Right lobe of liver (tissue), 4 donors: ENCODE results near the gene ITCH.

Experiments used
- CTCF ChIP-seq, 4 donors: fragments of 200-600 bp in 3 of 4; fragments of 450-650 bp in 1 of 4; IDR thresholded peaks; one replicate each; pipeline versions ENCODE4 v1.5.1 to v1.8.0; 2016 to 2022; ENCODE audit warnings: antibody characterized with exemption in 4 of 4, mild to moderate bottlenecking in 2 of 4
- POLR2A ChIP-seq: fragments of 450-650 bp; IDR thresholded peaks from one replicate; pipeline ENCODE4 v1.6.1; 2017; ENCODE audit warnings: antibody characterized with exemption, mild to moderate bottlenecking
- donor health status: DM: no; HTN: no; CAD: no.
- donor health status: DM: no; HTN: no; CAD: no.
- donor health status: DM: no; HTN: yes; CAD: no.

GRCh38 chr20:34344238-34344637 is 18.8 kb upstream of the ITCH start:
- TF ChIP-seq CTCF (IDR thresholded peaks at IDR 0.05): no peak
- no peak for TF ChIP-seq POLR2A
